ENCODE measurements around the gene RAB6B.

RAB6B gene

GRCh38 chr3:133855772-133856171, 39.9 kb downstream of the RAB6B start:
- no peak for DNase-seq

DNA sequence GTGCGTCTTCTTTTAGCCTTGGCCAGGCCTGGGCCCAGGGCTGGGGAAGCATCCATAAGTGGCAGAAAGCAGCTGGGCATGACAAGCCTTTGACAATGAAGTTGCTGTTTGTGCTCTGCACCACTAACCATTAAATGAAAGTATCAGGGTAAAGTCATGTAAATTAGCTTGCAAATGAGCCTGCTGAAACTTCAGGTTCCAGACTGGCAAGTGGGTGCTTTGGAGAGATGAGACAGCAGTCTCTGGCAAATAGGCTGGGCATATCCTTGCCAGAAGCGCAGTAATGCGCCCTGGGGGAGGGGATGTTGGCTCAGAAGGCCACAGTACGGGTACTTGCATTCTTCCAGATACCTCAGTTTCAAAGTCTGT, 40.7 kb downstream of the RAB6B start:
- DNase-seq = no peak

DNA sequence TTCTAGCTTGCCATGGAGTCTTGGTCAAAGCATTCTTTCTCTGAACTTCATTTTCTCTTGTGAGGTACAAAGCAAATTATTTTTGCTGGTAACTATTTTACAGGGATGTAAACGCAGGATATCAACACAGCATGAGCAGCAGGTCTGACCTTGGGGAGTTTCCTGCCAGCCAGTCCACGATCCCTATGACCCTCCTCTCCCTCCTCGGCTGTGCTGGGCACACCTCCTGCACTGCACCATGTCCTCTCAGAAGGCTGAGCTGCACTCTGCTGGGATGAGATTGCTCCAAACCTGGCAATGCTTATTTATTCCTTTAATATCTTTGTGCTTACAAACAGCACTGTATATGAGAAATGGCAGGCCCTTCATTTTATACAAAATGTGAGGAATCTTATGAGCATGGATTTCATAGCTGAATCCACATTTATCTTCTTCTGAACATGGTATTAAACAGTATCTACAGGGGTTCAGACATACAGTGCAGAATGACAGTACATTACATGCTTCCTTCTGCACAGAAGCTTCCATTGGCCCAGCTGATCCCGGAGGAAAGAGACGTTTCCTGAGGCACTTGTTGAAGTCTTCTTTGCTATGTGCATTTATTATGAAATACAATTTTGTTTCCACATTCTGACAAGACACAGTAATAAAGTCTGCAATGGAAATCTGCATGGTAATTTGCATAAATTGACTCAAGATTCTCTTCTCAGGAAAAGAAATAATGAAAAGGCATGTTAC, 41.2 kb downstream of the RAB6B start:
- DNase-seq = no peak

DNA sequence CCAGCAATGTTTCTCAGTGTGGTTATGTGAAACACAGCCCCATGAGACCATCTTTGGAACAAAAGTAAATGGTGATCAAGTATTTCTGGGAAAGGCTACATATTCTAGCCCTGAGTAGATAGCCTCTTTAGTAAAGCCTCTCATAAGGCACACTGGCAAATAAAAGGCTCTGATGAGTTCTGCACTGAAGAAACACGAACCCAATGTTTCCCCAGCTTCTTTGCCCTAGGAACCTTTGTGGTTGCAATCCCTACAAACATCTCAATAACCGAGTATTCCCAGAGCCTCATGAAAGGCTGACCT, 41.8 kb downstream of the RAB6B start:
- DNase-seq = no peak

DNA sequence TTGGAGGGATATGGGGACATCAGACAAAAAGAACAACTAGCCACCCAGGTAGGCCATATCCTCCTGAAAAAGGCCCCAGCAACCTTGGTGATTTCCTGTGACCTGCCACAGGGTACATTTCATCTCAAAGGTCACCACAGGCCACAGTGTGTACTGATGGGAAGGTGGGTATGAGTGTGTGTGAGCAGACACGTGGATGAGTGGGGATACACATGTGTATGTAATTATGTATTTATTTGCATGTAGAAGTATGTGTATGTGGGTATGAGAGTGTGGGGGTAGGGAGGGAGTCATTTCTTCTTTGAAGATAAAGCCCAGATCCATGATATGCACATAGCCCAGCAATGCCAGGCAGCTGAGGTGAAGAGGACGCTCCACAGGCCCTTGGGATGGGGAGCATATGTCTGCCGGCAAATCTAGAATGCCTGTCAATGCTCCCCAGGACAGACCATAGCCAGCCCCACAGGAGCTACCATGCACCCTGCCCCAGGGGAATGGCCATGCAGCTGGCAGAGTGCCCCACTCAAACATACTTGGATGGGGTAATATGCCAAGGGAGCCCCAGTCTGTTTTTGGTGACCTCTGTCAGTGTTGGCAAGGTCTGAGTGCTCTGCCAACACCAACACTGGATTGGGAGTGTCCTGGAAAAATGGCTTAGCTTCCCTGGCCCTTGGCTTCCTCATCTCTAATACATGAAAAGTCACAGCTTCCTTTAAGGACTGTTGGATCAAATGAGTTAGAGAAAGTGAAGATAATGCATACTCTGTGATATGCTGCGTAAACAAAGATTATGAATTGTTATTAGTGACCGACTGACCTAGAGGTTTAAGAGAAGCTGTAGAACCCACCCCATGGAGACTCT, 42.4 kb downstream of the RAB6B start:
- DNase-seq = no peak

- no peak for DNase-seq
Observed at GRCh38 chr3:133851931-133852330, 43.8 kb downstream of the RAB6B start.

- no peak for DNase-seq
Observed at GRCh38 chr3:133851266-133851906, 44.3 kb downstream of the RAB6B start.

- DNase-seq = no peak
Observed at GRCh38 chr3:133850034-133850433, 45.6 kb downstream of the RAB6B start.

DNA sequence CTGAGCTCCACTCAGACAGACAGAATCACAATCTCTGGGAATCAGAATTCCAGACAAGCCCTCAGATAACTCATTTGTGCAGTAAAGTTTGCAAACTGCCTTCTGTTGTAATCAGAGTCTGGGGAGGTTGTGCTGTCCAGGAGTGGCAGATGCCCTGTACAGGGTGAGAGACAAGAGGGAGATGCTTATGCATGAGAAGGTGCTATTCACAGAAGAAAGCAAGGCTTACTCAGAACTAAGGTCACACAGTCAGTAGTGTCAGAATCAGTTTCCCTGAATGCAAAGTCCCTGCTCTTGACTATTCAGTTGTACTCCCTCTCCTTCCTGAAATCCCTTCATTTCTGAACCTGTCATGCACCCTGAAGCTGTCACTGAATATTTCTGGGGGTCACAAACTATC, 46.3 kb downstream of the RAB6B start:
- no peak for DNase-seq

DNA sequence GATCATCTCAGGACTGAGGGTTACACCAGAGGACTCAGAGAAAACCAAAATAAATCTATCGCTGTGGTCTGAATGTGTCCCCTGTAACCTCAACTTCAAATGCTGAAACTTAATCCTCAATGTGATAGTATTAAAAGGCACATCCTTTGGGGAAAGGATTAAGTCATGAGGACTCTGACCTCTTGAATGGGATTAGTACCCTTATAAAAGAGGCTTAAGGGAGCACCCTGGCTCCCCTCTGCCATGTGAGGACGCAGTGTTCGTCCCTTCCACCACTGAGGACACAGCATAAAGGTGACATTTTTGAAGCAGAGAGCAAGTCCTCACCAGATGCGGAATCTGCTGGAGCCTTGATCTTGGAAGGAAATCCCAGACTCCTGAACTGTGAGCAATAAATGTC, 50.6 kb downstream of the RAB6B start:
- DNase-seq = no peak

DNA sequence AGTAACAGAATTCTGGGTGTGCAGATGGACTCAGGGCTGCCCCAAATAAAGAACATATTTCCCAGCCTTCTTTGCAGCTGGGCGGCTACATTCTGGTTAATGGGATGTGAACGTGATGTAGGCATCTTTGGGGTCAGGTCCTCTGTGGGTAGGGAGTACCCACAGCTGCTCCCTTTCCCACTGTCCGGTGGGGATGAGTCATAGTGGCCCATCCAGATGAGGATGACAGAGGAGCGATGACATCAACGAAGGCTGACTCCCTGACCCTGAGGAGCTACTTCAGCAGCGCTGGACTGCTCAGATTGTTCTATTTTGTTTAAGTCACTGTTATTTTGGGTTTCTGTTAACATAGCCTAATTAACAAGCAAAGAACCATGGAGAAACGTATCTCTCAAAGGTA, 52.0 kb downstream of the RAB6B start:
- DNase-seq = no peak

- DNase-seq = no peak
Observed at GRCh38 chr3:133842158-133842557, 53.5 kb downstream of the RAB6B start.

GRCh38 chr3:133841196-133841595, 54.5 kb downstream of the RAB6B start:
- DNase-seq = no peak

DNA sequence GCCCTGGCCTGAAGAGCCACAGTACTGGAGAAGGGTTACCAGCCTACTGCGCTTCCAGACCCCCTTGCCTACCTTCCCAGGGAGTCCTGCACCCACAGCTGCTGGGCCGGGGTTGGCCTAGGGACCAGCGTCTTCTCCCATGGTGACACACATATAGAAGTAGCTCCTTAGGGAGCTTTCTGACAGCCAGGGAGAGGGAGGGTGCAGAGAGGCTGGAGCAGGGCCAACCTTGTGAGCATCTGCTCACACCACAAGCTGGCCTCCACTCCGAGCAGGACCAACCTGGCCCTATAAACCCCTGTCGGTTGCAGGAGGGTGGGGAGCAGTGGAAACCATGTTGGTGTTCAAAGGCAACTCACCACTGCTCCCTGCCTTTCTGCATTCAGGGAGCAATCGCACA, 54.9 kb downstream of the RAB6B start:
- DNase-seq = no peak

GRCh38 chr3:133840055-133840737, 55.5 kb downstream of the RAB6B start:
- no peak for DNase-seq

DNA sequence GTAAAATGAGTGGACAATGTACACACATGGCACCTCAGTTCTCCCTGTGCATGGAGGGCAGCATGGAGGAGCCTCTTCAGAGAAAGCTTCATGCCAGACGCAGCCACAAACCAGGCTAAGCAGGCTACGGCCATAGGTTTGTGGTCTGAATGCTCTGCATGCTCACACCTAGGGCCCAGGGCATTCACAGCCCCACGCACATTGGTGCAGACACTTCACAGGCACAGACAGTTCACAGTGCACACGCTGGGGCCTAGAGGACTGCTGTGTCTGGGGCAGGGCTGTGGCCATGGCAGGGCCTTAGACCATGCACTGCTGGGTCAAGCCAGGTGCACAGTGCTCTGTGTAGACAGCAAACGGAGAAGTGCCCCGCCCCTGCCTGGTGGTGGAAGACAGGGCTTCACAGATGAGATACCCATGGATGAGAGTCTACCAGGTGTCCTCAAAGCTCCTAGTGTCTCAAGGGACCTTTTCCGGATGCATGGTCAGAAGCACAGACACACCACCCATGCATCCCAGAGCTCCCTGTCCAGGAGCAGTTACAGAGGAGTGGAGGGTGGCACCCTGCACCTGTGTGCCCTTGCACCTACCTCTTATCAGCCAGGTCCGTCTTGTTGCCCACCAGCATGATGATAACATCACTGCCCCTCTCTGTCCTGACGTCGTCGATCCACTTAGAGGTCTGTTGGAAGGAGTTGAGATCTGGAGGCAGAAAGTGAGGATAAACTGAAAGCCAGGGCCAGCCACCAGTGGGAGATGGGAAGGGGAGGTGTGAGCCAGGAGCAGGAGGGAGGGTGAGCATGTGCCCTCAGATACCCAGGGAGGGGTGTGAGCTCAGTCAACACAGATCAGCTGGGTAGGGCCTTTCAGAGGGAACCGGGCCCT, 56.5 kb downstream of the RAB6B start:
- no peak for DNase-seq

DNA sequence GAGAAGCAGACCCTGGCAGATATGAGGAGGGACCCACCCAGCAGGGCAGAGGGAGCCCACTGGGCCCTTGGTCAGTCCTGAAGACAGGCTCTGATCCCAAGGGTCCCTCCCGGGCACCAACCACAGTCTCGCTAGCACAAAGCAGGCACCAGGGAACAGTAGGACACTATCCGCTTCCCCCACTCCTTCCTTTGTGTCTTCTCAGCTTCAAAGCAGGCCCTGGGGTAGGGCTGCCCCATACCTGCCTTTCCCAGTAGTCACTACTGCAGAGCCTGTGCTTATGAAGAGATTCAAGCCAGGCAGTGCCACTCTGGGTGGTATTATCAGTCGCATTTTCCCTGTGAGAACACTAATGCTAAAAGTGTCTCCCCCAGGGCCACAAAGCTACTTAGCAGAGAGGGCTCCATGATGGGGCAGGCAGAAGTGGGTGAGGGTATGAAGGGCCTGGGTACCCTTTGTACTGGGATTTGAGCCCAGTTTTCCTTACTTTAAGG, 57.3 kb downstream of the RAB6B start:
- DNase-seq = no peak

GRCh38 chr3:133837487-133838295, 58.0 kb downstream of the RAB6B start:
- DNase-seq = no peak

GRCh38 chr3:133836497-133837158, 59.1 kb downstream of the RAB6B start:
- DNase-seq = no peak

DNA sequence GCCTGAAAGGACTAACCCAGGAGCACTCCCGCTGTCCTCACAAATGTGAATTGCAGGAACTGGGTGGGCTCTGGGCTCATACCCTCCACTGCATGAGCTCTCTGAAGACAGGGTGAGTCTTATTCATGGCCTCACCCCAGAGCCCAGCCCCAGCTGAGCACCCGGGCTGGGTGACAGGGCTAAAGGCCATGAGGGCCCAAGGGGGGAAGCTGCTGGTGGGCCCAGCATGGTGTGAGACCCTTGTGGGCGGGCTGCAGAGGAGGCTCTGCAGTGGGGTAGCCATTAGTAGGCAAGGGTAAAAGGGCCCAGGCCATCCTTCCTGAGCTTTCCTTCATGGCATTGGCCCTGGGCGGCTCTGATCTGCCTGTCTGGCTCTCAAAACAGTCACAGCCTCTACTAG, 59.7 kb downstream of the RAB6B start:
- no peak for DNase-seq

- DNase-seq = no peak
Observed at GRCh38 chr3:133835418-133835743, 60.3 kb downstream of the RAB6B start.

Data from CD4-positive, alpha-beta T cell treated with Interleukin-4 for 1 hour (primary cell).